GM12878 (cell line): ENCODE data around the gene LRRC4. TPM values are rescaled to one million over a fixed set of nuclear protein-coding genes. Genes with fewer than 3 reads are reported as not detected.

ENCODE experiments used
- CEBPB ChIP-seq, 2 experiments: fragments of 150-350 bp in 1 of 2; IDR thresholded peaks; 2 replicates each; pipeline ENCODE4 v1.6.1; 2012 to 2014; ENCODE audit warnings: low read depth in 2 of 2, low read length in 2 of 2, borderline replicate concordance in 1 of 2, inconsistent platforms in 1 of 2
- FOXM1 ChIP-seq: IDR thresholded peaks from 2 replicates; pipeline ENCODE4 v1.6.1; 2012; ENCODE audit warnings: low read depth, mild to moderate bottlenecking, inconsistent platforms, low read length, moderate library complexity
- HCFC1 ChIP-seq: fragments of 150-350 bp; IDR thresholded peaks from 2 replicates; pipeline ENCODE4 v1.6.1; 2014; ENCODE audit warnings: low read length
- JUNB ChIP-seq: IDR thresholded peaks from 2 replicates; pipeline ENCODE4 v1.6.1; 2016; ENCODE audit warnings: antibody characterized with exemption, mild to moderate bottlenecking
- JUND ChIP-seq: IDR thresholded peaks from 2 replicates; pipeline ENCODE4 v1.6.1; 2012; ENCODE audit warnings: low read depth, mild to moderate bottlenecking, low read length, improper control_type of control experiment, moderate library complexity
- MTA2 ChIP-seq: fragments of 450-650 bp; IDR thresholded peaks from 2 replicates; pipeline ENCODE4 v1.6.1; 2016; ENCODE audit warnings: low read depth, mild to moderate bottlenecking, moderate library complexity
- MTA3 ChIP-seq: IDR thresholded peaks from 2 replicates; pipeline ENCODE4 v1.6.1; 2012; ENCODE audit warnings: low read length, inconsistent platforms, borderline replicate concordance
- NFYB ChIP-seq: IDR thresholded peaks from 2 replicates; pipeline ENCODE4 v1.6.1; 2011; ENCODE audit warnings: low read depth, mild to moderate bottlenecking, low read length, improper control_type of control experiment, moderate library complexity; ENCODE audit not compliant: insufficient read depth
- SIN3A ChIP-seq: IDR thresholded peaks from 2 replicates; pipeline ENCODE4 v1.6.1; 2012; ENCODE audit warnings: low read depth, low read length, improper control_type of control experiment
- SPI1 ChIP-seq: IDR thresholded peaks from 2 replicates; pipeline ENCODE4 v1.6.1; 2011; ENCODE audit warnings: low read depth, mild to moderate bottlenecking, low read length, moderate library complexity, borderline replicate concordance; ENCODE audit not compliant: insufficient read depth
- SRF ChIP-seq, 2 experiments: IDR thresholded peaks; 2 replicates each; pipeline ENCODE4 v1.6.1; 2011; ENCODE audit warnings: low read depth in 2 of 2, low read length in 2 of 2, mild to moderate bottlenecking in 1 of 2, moderate library complexity in 1 of 2
- polyA plus RNA-seq, 11 experiments: library from polyadenylated mRNA; depleted of rRNA in 4 of 11; unstranded in 6 of 11; stranded (reverse) in 5 of 11; fragments of >200 nt; fragmentation: Nextera tagmentation in 4 of 11; fragmentation: Illumina TruSeq in 1 of 11; extraction: Ambion mirVana in 4 of 11; extraction: Trizol in 1 of 11; gene quantifications; 1 replicate in 1 of 11; 2 replicates in 10 of 11; pipeline versions ENCODE4 v1.2.1 to v1.2.3, GENCODE V29; 2011 to 2016; ENCODE audit warnings: inconsistent platforms in 2 of 11, missing spikeins in 2 of 11, low read depth in 1 of 11
- total RNA-seq, 4 experiments: library from RNA; depleted of rRNA in 3 of 4; stranded (reverse); fragments of >200 nt in 3 of 4; fragmentation: Illumina TruSeq in 1 of 4; extraction: Trizol in 1 of 4; gene quantifications; 2 replicates each; pipeline versions ENCODE4 v1.2.1 to v1.2.3, GENCODE V29; 2013 to 2021
- TF ChIP-seq, protein P1 (sequence below): fragments of 450-650 bp; IDR thresholded peaks from 2 replicates; pipeline ENCODE4 v1.6.1; 2018; ENCODE audit warnings: borderline replicate concordance, mild to moderate bottlenecking; ENCODE audit not compliant: partially characterized antibody
- TF ChIP-seq, protein P2 (sequence below): IDR thresholded peaks from 2 replicates; pipeline ENCODE4 v1.6.1; 2012; ENCODE audit warnings: low read depth, low read length, improper control_type of control experiment

Gene LRRC4
- total and polyA plus RNA-seq, 10 of the 15 experiments (the other 5 are each of a cell fraction or from before 2014, with no cell fraction given): 0.06 to 0.85 (median 0.12) TPM; not detected in 4

DNA sequence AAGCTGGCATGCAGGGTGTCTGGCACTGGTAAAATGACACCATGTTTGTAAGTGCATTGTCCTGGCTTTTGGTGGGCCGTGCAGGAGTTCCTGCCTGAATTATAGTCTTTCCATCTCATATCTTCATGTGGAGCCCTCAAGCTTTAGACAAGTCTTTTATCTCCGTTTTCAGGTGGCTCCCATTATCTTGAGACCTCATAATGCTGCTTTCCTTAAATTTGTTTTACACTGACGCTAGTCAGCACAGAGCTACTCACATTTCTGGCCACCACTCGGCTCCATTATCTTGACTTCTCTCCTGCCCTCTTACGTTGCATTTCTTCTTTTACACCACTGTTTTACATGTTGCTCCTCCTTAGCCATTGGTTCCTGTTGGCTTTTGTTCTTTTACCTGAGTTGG lies 37.2 kb downstream of the LRRC4 start (continued):
- TF ChIP-seq, protein P1, sequence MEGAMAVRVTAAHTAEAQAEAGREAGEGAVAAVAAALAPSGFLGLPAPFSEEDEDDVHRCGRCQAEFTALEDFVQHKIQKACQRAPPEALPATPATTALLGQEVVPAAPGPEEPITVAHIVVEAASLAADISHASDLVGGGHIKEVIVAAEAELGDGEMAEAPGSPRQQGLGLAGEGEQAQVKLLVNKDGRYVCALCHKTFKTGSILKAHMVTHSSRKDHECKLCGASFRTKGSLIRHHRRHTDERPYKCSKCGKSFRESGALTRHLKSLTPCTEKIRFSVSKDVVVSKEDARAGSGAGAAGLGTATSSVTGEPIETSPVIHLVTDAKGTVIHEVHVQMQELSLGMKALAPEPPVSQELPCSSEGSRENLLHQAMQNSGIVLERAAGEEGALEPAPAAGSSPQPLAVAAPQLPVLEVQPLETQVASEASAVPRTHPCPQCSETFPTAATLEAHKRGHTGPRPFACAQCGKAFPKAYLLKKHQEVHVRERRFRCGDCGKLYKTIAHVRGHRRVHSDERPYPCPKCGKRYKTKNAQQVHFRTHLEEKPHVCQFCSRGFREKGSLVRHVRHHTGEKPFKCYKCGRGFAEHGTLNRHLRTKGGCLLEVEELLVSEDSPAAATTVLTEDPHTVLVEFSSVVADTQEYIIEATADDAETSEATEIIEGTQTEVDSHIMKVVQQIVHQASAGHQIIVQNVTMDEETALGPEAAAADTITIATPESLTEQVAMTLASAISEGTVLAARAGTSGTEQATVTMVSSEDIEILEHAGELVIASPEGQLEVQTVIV: no peak
- TF ChIP-seq SIN3A (no peak), SPI1 (no peak), HCFC1 (no peak), MTA3 (no peak), JUNB (no peak), JUND (no peak), FOXM1 (no peak), NFYB (no peak), SRF (IDR thresholded peaks at IDR 0.05; ENCODE audit: low read depth in 2 of 2, low read length in 2 of 2) (no peak), CEBPB (IDR thresholded peaks at IDR 0.05; ENCODE audit: borderline replicate concordance in 1 of 2, low read depth in 2 of 2, low read length in 2 of 2) (no peak), MTA2 (no peak)
- TF ChIP-seq, protein P2, sequence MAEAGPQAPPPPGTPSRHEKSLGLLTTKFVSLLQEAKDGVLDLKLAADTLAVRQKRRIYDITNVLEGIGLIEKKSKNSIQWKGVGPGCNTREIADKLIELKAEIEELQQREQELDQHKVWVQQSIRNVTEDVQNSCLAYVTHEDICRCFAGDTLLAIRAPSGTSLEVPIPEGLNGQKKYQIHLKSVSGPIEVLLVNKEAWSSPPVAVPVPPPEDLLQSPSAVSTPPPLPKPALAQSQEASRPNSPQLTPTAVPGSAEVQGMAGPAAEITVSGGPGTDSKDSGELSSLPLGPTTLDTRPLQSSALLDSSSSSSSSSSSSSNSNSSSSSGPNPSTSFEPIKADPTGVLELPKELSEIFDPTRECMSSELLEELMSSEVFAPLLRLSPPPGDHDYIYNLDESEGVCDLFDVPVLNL: no peak
